C4-2B (cell line): ENCODE measurements around the gene PCDH15.

Experiments used
- CTCF ChIP-seq: fragments of 450-650 bp; conservative IDR thresholded peaks from 2 replicates; pipeline ENCODE4 v1.5.1; 2017; ENCODE audit warnings: mild to moderate bottlenecking
- ZFX ChIP-seq: fragments of 450-650 bp; IDR thresholded peaks from 2 replicates; pipeline ENCODE4 v1.6.1; 2017

- TF ChIP-seq ZFX (no peak), CTCF (no peak)
Observed at GRCh38 chr10:54843932-54844331, 42.9 kb upstream of the PCDH15 start.
